CD4-positive, alpha-beta T cell (primary cell): Measurements from ENCODE around the gene TBC1D2. TPM values are rescaled to one million over a fixed set of nuclear protein-coding genes. Genes with fewer than 3 reads are reported as not detected.

Experiments used
- ATAC-seq: fragments of 200-7000 bp; cut with Tn5 transposase; one replicate; pipeline ENCODE4 v1.10.0; 2022; ENCODE audit warnings: mild to moderate bottlenecking; ENCODE audit not compliant: poor library complexity
- CTCF ChIA-PET: fragments of 350-600 bp; sonication (Branson Sonifier 250); formaldehyde crosslinking; loops from one replicate; lab custom pipeline; 2021; ENCODE audit warnings: antibody characterized with exemption, inconsistent platforms; lab: Charles Lee
- POLR2A ChIA-PET: fragments of 350-600 bp; sonication (Branson Sonifier 250); formaldehyde crosslinking; loops from one replicate; lab custom pipeline; 2021; ENCODE audit warnings: antibody characterized with exemption, inconsistent platforms; lab: Charles Lee
- DNase-seq, 14 experiments: peaks; one replicate each; pipeline ENCODE4 v3.0.0-alpha.2; 2013 to 2020; ENCODE audit warnings: mixed read lengths in 2 of 14
- H3K27ac ChIP-seq, 2 donors: one replicate each; pipeline versions ENCODE4 v1.5.1 to v1.7.0; 2013; ENCODE audit warnings: low read length in 2 of 2, low read depth in 1 of 2, mild to moderate bottlenecking in 1 of 2
- H3K27me3 ChIP-seq, 2 experiments: 1 replicate in 1 of 2; 2 replicates in 1 of 2; pipeline versions ENCODE4 v1.6.1 to v1.7.0; 2013; ENCODE audit warnings: low read length in 2 of 2, control low read depth in 1 of 2, mild to moderate bottlenecking in 1 of 2, moderate library complexity in 1 of 2; ENCODE audit not compliant: insufficient read depth in 2 of 2, control insufficient read depth in 1 of 2
- H3K36me3 ChIP-seq: one replicate; pipeline ENCODE4 v1.6.1; 2013; ENCODE audit warnings: low read length, control low read depth; ENCODE audit not compliant: insufficient read depth
- H3K4me1 ChIP-seq: one replicate; pipeline ENCODE4 v1.6.1; 2013; ENCODE audit warnings: low read length, control low read depth; ENCODE audit not compliant: insufficient read depth
- H3K4me3 ChIP-seq: one replicate; pipeline ENCODE4 v1.5.1; 2013; ENCODE audit warnings: mild to moderate bottlenecking, low read length, moderate library complexity
- H3K9me3 ChIP-seq, 2 experiments: 1 replicate in 1 of 2; 2 replicates in 1 of 2; pipeline versions ENCODE4 v1.6.1 to v1.7.0; 2013; ENCODE audit warnings: low read length in 2 of 2, mild to moderate bottlenecking in 2 of 2, control low read depth in 1 of 2, moderate library complexity in 1 of 2; ENCODE audit not compliant: control insufficient read depth in 1 of 2, insufficient read depth in 1 of 2
- H3K27ac Mint-ChIP-seq: one replicate; pipeline ENCODE4 v1.8.0; 2020; ENCODE audit warnings: mixed read lengths
- H3K27me3 Mint-ChIP-seq: one replicate; pipeline ENCODE4 v1.8.0; 2021; ENCODE audit warnings: mixed read lengths
- H3K36me3 Mint-ChIP-seq: one replicate; pipeline ENCODE4 v1.8.0; 2021; ENCODE audit warnings: low read depth, mixed read lengths
- H3K4me1 Mint-ChIP-seq: one replicate; pipeline ENCODE4 v1.8.0; 2021; ENCODE audit warnings: low read depth, mixed read lengths
- H3K4me3 Mint-ChIP-seq: one replicate; pipeline ENCODE4 v1.8.0; 2020; ENCODE audit warnings: mild to moderate bottlenecking, mixed read lengths
- H3K9me3 Mint-ChIP-seq: one replicate; pipeline ENCODE4 v1.8.0; 2020; ENCODE audit warnings: mixed read lengths
- intact Hi-C, 2 experiments: fragments of 100-400 bp; cut with DNase I in 1 of 2; cut with micrococcal nuclease in 1 of 2; formaldehyde crosslinking; loops; one replicate each; pipeline versions ENCODE4 v1.15.1 to v1.9.0; 2023 to 2025; cut with DNase I, micrococcal nuclease
- total RNA-seq, 174 experiments: library from RNA in 2 of 174; stranded (reverse) in 2 of 174; gene quantifications; one replicate each; pipeline ENCODE4 v1.2.3 and lab custom pipeline; 2021 to 2026
- TF ChIP-seq, protein P1 (sequence below): fragments of 200-600 bp; IDR thresholded peaks from one replicate; pipeline ENCODE4 v1.8.0; 2022; ENCODE audit warnings: antibody characterized with exemption, mild to moderate bottlenecking

Gene TBC1D2
- total RNA-seq, 2 experiments from 2014 or later, result 2.9 to 4.0 TPM

DNA sequence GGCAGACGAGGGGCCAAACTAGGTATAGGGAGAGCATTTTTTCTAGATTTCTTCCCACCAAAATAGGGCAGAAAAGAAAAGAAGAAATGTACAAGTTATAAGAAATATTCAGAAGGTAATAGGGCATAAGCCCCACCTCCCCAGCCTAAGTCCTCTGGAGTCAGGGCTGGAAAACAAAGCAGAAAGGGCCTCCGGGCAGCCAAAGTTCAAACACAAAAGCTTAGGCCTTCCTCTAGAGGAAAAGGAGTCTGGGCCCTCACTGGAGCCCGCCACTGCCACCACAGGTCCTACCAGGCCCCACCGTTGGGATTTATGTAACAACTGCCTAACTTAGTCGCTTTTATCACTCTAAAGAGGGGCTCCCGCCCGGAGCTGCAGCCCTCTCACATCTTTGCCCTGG is 27.6 kb downstream of the TBC1D2 start:
- Histone ChIP-seq H3K36me3 (peaks cover 49% of the 10 kb centered on the region), H3K27ac (no peak overlapping the region), H3K9me3 (no peaks in the 10 kb centered on the region), H3K4me1 (no peaks in the 10 kb centered on the region), H3K27me3 (no peaks in the 10 kb centered on the region), H3K4me3 (no peak overlapping the region)
- H3K36me3 Mint-ChIP-seq, result peaks cover 62% of the 10 kb centered on the region
- POLR2A ChIA-PET, result no interaction called here
- TF ChIP-seq, protein P1, sequence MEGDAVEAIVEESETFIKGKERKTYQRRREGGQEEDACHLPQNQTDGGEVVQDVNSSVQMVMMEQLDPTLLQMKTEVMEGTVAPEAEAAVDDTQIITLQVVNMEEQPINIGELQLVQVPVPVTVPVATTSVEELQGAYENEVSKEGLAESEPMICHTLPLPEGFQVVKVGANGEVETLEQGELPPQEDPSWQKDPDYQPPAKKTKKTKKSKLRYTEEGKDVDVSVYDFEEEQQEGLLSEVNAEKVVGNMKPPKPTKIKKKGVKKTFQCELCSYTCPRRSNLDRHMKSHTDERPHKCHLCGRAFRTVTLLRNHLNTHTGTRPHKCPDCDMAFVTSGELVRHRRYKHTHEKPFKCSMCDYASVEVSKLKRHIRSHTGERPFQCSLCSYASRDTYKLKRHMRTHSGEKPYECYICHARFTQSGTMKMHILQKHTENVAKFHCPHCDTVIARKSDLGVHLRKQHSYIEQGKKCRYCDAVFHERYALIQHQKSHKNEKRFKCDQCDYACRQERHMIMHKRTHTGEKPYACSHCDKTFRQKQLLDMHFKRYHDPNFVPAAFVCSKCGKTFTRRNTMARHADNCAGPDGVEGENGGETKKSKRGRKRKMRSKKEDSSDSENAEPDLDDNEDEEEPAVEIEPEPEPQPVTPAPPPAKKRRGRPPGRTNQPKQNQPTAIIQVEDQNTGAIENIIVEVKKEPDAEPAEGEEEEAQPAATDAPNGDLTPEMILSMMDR, result no peak
- CTCF ChIA-PET, result no interaction called here
- H3K4me1 Mint-ChIP-seq, result no peaks in the 10 kb centered on the region
- ATAC-seq (no peak), DNase-seq (no peak)
- no peaks in the 10 kb centered on the region for H3K9me3 Mint-ChIP-seq
- intact Hi-C loops, result no loop called here
- no peak overlapping the region for H3K4me3 Mint-ChIP-seq
- no peaks in the 10 kb centered on the region for H3K27me3 Mint-ChIP-seq
- no peak overlapping the region for H3K27ac Mint-ChIP-seq

DNA sequence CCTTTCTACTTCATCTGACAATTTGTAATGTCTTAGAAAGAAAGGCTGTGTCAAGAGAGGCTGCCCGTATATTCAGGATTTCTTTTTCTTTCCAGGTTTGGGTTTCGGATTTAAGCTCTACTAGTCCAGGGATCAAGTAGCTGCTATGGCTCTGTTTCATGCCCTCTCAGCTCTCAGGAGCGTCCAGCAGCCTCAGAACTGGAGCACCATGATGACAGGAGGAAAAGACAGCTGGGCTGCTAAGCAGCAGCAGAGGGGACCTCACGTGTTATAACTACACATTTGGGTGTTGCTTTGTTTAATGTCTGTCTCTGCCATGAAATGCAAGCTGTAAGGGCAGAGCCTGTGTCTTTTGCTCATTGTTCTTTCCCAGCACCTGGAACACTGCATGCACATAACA is 28.5 kb downstream of the TBC1D2 start:
- Mint-ChIP-seq H3K4me3 (no peak overlapping the region), H3K36me3 (peaks cover 63% of the 10 kb centered on the region), H3K27me3 (no peaks in the 10 kb centered on the region), H3K4me1 (no peaks in the 10 kb centered on the region), H3K9me3 (no peaks in the 10 kb centered on the region), H3K27ac (no peak overlapping the region)
- no peak overlapping the region for H3K27ac ChIP-seq
- no peak overlapping the region for H3K4me3 ChIP-seq
- ChIA-PET CTCF (no interaction called here), POLR2A (interaction anchor here (0.6 kb wide), 1 partner anchor 978 kb away, joined by 3 read pairs; no protein-coding TSS in a partner anchor)
- DNase-seq, result no peak
- H3K27me3 ChIP-seq, result no peaks in the 10 kb centered on the region
- intact Hi-C loops, result no loop called here
- H3K4me1 ChIP-seq, result no peaks in the 10 kb centered on the region
- no peak for ATAC-seq
- TF ChIP-seq, protein P1, result no peak
- peaks cover 41% of the 10 kb centered on the region for H3K36me3 ChIP-seq
- H3K9me3 ChIP-seq, result no peaks in the 10 kb centered on the region

- ChIA-PET CTCF (no interaction called here), POLR2A (interaction anchor here (0.6 kb wide), 1 partner anchor 978 kb away, joined by 3 read pairs; no protein-coding TSS in a partner anchor)
- H3K4me3 ChIP-seq, result no peak overlapping the region
- TF ChIP-seq, protein P1, result no peak
- no peak overlapping the region for H3K27ac Mint-ChIP-seq
- no peaks in the 10 kb centered on the region for H3K9me3 ChIP-seq
- no peak overlapping the region for H3K27ac ChIP-seq
- H3K36me3 ChIP-seq, result peaks cover 41% of the 10 kb centered on the region
- H3K4me3 Mint-ChIP-seq, result no peak overlapping the region
- H3K27me3 ChIP-seq, result no peaks in the 10 kb centered on the region
- H3K9me3 Mint-ChIP-seq, result no peaks in the 10 kb centered on the region
- peaks cover 60% of the 10 kb centered on the region for H3K36me3 Mint-ChIP-seq
- H3K4me1 Mint-ChIP-seq, result no peaks in the 10 kb centered on the region
- H3K4me1 ChIP-seq, result no peaks in the 10 kb centered on the region
- intact Hi-C loops, result no loop called here
- DNase-seq, result no peak
- no peaks in the 10 kb centered on the region for H3K27me3 Mint-ChIP-seq
- no peak for ATAC-seq
These were observed 28.9 kb downstream of the TBC1D2 start for GRCh38 chr9:98226516-98226915.
